ENCODE measurements around the gene RAET1L.
"Not testable (repeated sequence)": the region's sequence is repeated elsewhere in the genome, so short reads cannot be mapped to it uniquely, and the experiment has no call there.

RAET1L gene

GRCh38 chr6:150025201-150025917 is at the start of gene RAET1L:
Gene RAET1L, minus strand, starts transcription at chr6:150025532. Its CDS starts 61 bp downstream, at chr6:150025471.
- DNase-seq = no peak

- no peak for DNase-seq
These were observed 49.7 kb upstream of the RAET1L start for GRCh38 chr6:150075034-150075421.

- DNase-seq = not testable (repeated sequence)
These were observed 49.2 kb upstream of the RAET1L start for GRCh38 chr6:150074396-150075033.

- peak; percentile 39 for DNase-seq
These were observed 46.9 kb upstream of the RAET1L start for GRCh38 chr6:150072201-150072600.

GRCh38 chr6:150070236-150070818 is 45.0 kb upstream of the RAET1L start:
- DNase-seq = no peak

- no peak for DNase-seq
These were observed 44.4 kb upstream of the RAET1L start for GRCh38 chr6:150069706-150070105.

- peak; percentile 67 for DNase-seq
These were observed 43.7 kb upstream of the RAET1L start, which contains the start of gene ULBP3 for GRCh38 chr6:150068720-150069648. Gene ULBP3, minus strand, starts transcription at chr6:150069121. Its CDS starts 55 bp downstream, at chr6:150069066.

GRCh38 chr6:150068151-150068550 is 42.8 kb upstream of the RAET1L start:
- no peak for DNase-seq

- no peak for DNase-seq
These were observed 39.8 kb upstream of the RAET1L start for GRCh38 chr6:150065083-150065482.

GRCh38 chr6:150063640-150064039 is 38.3 kb upstream of the RAET1L start:
- DNase-seq = no peak

- not testable (repeated sequence) for DNase-seq
These were observed 34.6 kb upstream of the RAET1L start for GRCh38 chr6:150059973-150060372.

- DNase-seq = no peak
These were observed 33.7 kb upstream of the RAET1L start for GRCh38 chr6:150058986-150059385.

- no peak for DNase-seq
These were observed 33.0 kb upstream of the RAET1L start for GRCh38 chr6:150058231-150058792.

GRCh38 chr6:150057501-150057951 is 32.2 kb upstream of the RAET1L start:
- DNase-seq = no peak

- DNase-seq = no peak
These were observed 31.6 kb upstream of the RAET1L start for GRCh38 chr6:150056916-150057315.

- DNase-seq = no peak
These were observed 30.8 kb upstream of the RAET1L start for GRCh38 chr6:150056156-150056555.

GRCh38 chr6:150055131-150055530 is 29.8 kb upstream of the RAET1L start:
- no peak for DNase-seq

GRCh38 chr6:150053450-150053849 is 28.1 kb upstream of the RAET1L start:
- no peak for DNase-seq

- DNase-seq = no peak
These were observed 25.5 kb upstream of the RAET1L start for GRCh38 chr6:150050846-150051245.

GRCh38 chr6:150048099-150048498 is 22.8 kb upstream of the RAET1L start:
- no peak for DNase-seq

GRCh38 chr6:150046943-150047342 is 21.6 kb upstream of the RAET1L start:
- DNase-seq = no peak

GRCh38 chr6:150044621-150045145 is 19.4 kb upstream of the RAET1L start:
- DNase-seq = no peak
